ENCODE data around the gene SLC2A10.

DNA sequence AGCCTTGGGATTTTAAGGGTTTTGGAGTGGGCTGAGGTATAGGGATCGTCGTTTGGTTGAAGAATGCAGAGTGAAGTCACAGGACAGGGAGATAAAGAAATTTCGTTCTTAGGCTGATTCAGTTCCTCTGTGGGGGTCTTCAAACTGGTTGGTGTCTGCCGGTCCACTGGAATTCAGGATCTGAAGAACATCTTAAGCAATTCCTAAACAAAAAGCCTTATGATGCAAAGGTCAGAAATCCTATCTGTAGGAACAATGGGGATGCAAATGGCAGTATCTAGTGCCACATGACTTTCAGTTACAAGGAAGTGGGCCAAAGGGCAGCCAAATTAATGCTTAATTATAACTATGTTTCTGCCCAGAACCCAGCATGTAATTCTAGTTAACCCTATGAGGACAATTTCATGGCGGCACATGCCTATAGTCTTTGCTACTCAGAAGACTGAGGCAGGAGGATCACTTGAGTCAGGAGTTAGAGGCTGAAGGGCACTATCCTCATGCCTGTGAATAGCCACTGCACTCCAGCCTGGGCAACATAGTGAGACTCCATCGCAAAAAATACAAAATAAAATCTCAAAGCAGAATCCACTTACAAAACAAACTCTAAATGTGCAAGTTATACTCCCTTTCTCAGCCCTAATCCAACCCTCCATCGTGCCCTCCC, 4.6 kb upstream of the SLC2A10 start:
- TF ChIP-seq, protein P1, sequence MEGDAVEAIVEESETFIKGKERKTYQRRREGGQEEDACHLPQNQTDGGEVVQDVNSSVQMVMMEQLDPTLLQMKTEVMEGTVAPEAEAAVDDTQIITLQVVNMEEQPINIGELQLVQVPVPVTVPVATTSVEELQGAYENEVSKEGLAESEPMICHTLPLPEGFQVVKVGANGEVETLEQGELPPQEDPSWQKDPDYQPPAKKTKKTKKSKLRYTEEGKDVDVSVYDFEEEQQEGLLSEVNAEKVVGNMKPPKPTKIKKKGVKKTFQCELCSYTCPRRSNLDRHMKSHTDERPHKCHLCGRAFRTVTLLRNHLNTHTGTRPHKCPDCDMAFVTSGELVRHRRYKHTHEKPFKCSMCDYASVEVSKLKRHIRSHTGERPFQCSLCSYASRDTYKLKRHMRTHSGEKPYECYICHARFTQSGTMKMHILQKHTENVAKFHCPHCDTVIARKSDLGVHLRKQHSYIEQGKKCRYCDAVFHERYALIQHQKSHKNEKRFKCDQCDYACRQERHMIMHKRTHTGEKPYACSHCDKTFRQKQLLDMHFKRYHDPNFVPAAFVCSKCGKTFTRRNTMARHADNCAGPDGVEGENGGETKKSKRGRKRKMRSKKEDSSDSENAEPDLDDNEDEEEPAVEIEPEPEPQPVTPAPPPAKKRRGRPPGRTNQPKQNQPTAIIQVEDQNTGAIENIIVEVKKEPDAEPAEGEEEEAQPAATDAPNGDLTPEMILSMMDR (conservative IDR thresholded peaks at IDR 0.05 in 1 of 2, IDR thresholded peaks at IDR 0.05 in 1 of 2; ENCODE audit: extremely low read depth in 1 of 2, insufficient read depth in 1 of 2, low read depth in 1 of 2, low read length in 2 of 2): no peak
- no peak for TF ChIP-seq EZH2 (IDR thresholded peaks at IDR 0.05; ENCODE audit: borderline replicate concordance, low read length)

Data from mammary epithelial cell (primary cell).